GM23338 (cell line): ENCODE results near the gene KLHL6. TPM values are rescaled to one million over a fixed set of nuclear protein-coding genes. Genes with fewer than 3 reads are reported as not detected.

ENCODE experiments used
- ATAC-seq: fragments of 200-7000 bp; cut with Tn5 transposase; 3 replicates; pipeline ENCODE4 v1.9.1; 2020
- DNase-seq: peaks from one replicate; pipeline ENCODE4 v3.0.0-alpha.2; 2015; ENCODE audit warnings: low spot score
- H2AFZ ChIP-seq: fragments of 200-600 bp; sonication (generic); 2 replicates; pipeline ENCODE4 v1.8.0; 2016; ENCODE audit warnings: antibody characterized with exemption, mild to moderate bottlenecking, moderate library complexity
- H3F3A ChIP-seq: fragments of 200-600 bp; sonication (generic); replicated peaks from 2 replicates; pipeline ENCODE4 v1.8.0; 2017; ENCODE audit warnings: antibody characterized with exemption, mixed run types, low read depth
- H3K27ac ChIP-seq: fragments of 200-600 bp; sonication (generic); 2 replicates; pipeline ENCODE4 v1.6.1; 2016; ENCODE audit warnings: low read depth
- H3K27me3 ChIP-seq: fragments of 200-600 bp; sonication (generic); 2 replicates; pipeline ENCODE4 v1.8.0; 2016; ENCODE audit warnings: mild to moderate bottlenecking, mixed run types, moderate library complexity; ENCODE audit not compliant: insufficient read depth
- H3K36me3 ChIP-seq: fragments of 200-600 bp; sonication (generic); 2 replicates; pipeline ENCODE4 v1.8.0; 2016; ENCODE audit warnings: mild to moderate bottlenecking; ENCODE audit not compliant: insufficient read depth
- H3K4me1 ChIP-seq: fragments of 200-600 bp; sonication (generic); 2 replicates; pipeline ENCODE4 v1.8.0; 2016; ENCODE audit warnings: mild to moderate bottlenecking, moderate library complexity; ENCODE audit not compliant: insufficient read depth
- H3K4me2 ChIP-seq: fragments of 200-600 bp; sonication (generic); 2 replicates; pipeline ENCODE4 v1.7.1; 2017; ENCODE audit warnings: mixed run types
- H3K4me3 ChIP-seq: fragments of 200-600 bp; sonication (generic); 2 replicates; pipeline ENCODE4 v1.6.1; 2016; ENCODE audit warnings: mixed run types
- H3K79me2 ChIP-seq: fragments of 200-600 bp; sonication (generic); replicated peaks from 2 replicates; pipeline ENCODE4 v1.8.0; 2017; ENCODE audit warnings: mild to moderate bottlenecking; ENCODE audit not compliant: insufficient read depth
- H3K9me2 ChIP-seq: fragments of 200-600 bp; sonication (generic); 2 replicates; pipeline ENCODE4 v1.8.0; 2017; ENCODE audit not compliant: insufficient read depth
- H4K20me1 ChIP-seq: fragments of 200-600 bp; sonication (generic); replicated peaks from 2 replicates; pipeline ENCODE4 v1.8.0; 2017; ENCODE audit warnings: mild to moderate bottlenecking; ENCODE audit not compliant: insufficient read depth
- H3K27ac Mint-ChIP-seq: 2 replicates; pipeline ENCODE4 v1.8.0; 2020; ENCODE audit warnings: inconsistent platforms, mild to moderate bottlenecking, moderate library complexity, mixed read lengths
- H3K27me3 Mint-ChIP-seq: 3 replicates; pipeline ENCODE4 v1.8.0; 2022; ENCODE audit warnings: low read depth, mild to moderate bottlenecking, moderate library complexity, mixed read lengths, inconsistent platforms; ENCODE audit not compliant: insufficient read depth, poor library complexity
- H3K36me3 Mint-ChIP-seq: 3 replicates; pipeline ENCODE4 v1.8.0; 2021; ENCODE audit warnings: low read depth, mild to moderate bottlenecking, inconsistent platforms, moderate library complexity, mixed read lengths
- H3K4me1 Mint-ChIP-seq: 3 replicates; pipeline ENCODE4 v1.8.0; 2020; ENCODE audit warnings: mild to moderate bottlenecking, inconsistent platforms, mixed read lengths
- H3K4me3 Mint-ChIP-seq: 3 replicates; pipeline ENCODE4 v1.8.0; 2021; ENCODE audit warnings: moderate library complexity, mild to moderate bottlenecking, inconsistent platforms, mixed read lengths
- H3K9me3 Mint-ChIP-seq: 3 replicates; pipeline ENCODE4 v1.8.0; 2020; ENCODE audit warnings: moderate library complexity, mild to moderate bottlenecking, inconsistent platforms, mixed read lengths
- CREB1 ChIP-seq: fragments of 250-450 bp; sonication (Bioruptor Pico); IDR thresholded peaks from 2 replicates; pipeline ENCODE4 v1.5.0; 2020; ENCODE audit warnings: low read depth, mild to moderate bottlenecking, moderate library complexity
- CTCF ChIP-seq, 2 experiments: fragments of 200-600 bp in 1 of 2; sonication (generic) in 1 of 2; conservative IDR thresholded peaks; 2 replicates each; pipeline versions ENCODE4 v1.5.1 to v1.6.1; 2016 to 2017; ENCODE audit warnings: antibody characterized with exemption in 2 of 2, low read depth in 2 of 2, mild to moderate bottlenecking in 2 of 2, moderate library complexity in 1 of 2
- ETS1 ChIP-seq: IDR thresholded peaks from 2 replicates; pipeline ENCODE4 v1.6.1; 2016; ENCODE audit warnings: antibody characterized with exemption
- EZH2 ChIP-seq: fragments of 200-600 bp; sonication (generic); IDR thresholded peaks from one replicate; pipeline ENCODE4 v1.8.0; 2017; ENCODE audit warnings: antibody characterized with exemption, mild to moderate bottlenecking, low read depth; ENCODE audit not compliant: unreplicated experiment
- EZH2phosphoT487 ChIP-seq: fragments of 200-600 bp; sonication (generic); IDR thresholded peaks from one replicate; pipeline ENCODE4 v1.8.1; 2018; ENCODE audit warnings: antibody characterized with exemption; ENCODE audit not compliant: unreplicated experiment
- JUNB ChIP-seq: IDR thresholded peaks from one replicate; pipeline ENCODE4 v1.6.1; 2016; ENCODE audit warnings: antibody characterized with exemption; ENCODE audit not compliant: unreplicated experiment
- NANOG ChIP-seq: IDR thresholded peaks from 2 replicates; pipeline ENCODE4 v1.6.1; 2016; ENCODE audit warnings: antibody characterized with exemption, borderline replicate concordance
- POLR2AphosphoS5 ChIP-seq: IDR thresholded peaks from 2 replicates; pipeline ENCODE4 v1.6.1; 2016; ENCODE audit warnings: antibody characterized with exemption, low read depth
- REST ChIP-seq: IDR thresholded peaks from one replicate; pipeline ENCODE4 v1.6.1; 2018; ENCODE audit warnings: antibody characterized with exemption; ENCODE audit not compliant: unreplicated experiment
- ZNF114 ChIP-seq: fragments of 250-450 bp; sonication (Bioruptor Pico); IDR thresholded peaks from 2 replicates; pipeline ENCODE4 v1.5.0; 2020; ENCODE audit warnings: mild to moderate bottlenecking, moderate library complexity
- ZNF331 ChIP-seq: fragments of 250-450 bp; sonication (Bioruptor Pico); IDR thresholded peaks from 2 replicates; pipeline ENCODE4 v1.5.0; 2020; ENCODE audit warnings: low read depth, mild to moderate bottlenecking, moderate library complexity
- ZNF462 ChIP-seq: fragments of 250-450 bp; sonication (Bioruptor Pico); IDR thresholded peaks from 2 replicates; pipeline ENCODE4 v1.5.0; 2020; ENCODE audit warnings: mild to moderate bottlenecking, moderate library complexity
- polyA plus RNA-seq: library from polyadenylated mRNA; unstranded; fragments of >200 nt; fragmentation: Nextera tagmentation; extraction: Ambion mirVana; gene quantifications from 2 replicates; pipeline ENCODE4 v1.2.1, GENCODE V29; 2016
- total RNA-seq: library from RNA; depleted of rRNA; stranded (reverse); fragments of >200 nt; shearing (Covaris generic); gene quantifications from 2 replicates; pipeline ENCODE4 v1.2.3, GENCODE V29; 2014

KLHL6 gene
- total and polyA plus RNA-seq, 2 experiments from 2014 or later: not detected

- Histone ChIP-seq H3K79me2 (no peaks in the 10 kb centered on the region), H3K36me3 (no peaks in the 10 kb centered on the region), H3K4me3 (no peak overlapping the region), H2AFZ (peak overlapping the region; percentile 43; the same call in 1 of the 2 replicates), H3K4me1 (no peaks in the 10 kb centered on the region), H3F3A (no peaks in the 10 kb centered on the region), H3K27me3 (no peaks in the 10 kb centered on the region), H4K20me1 (no peaks in the 10 kb centered on the region), H3K4me2 (no peak overlapping the region), H3K27ac (no peak overlapping the region), H3K9me2 (no peaks in the 10 kb centered on the region)
- no peaks in the 10 kb centered on the region; the same call in 2 of the 3 replicates for H3K36me3 Mint-ChIP-seq
- peaks cover 3% of the 10 kb centered on the region for H3K27me3 Mint-ChIP-seq
- no peaks in the 10 kb centered on the region for H3K4me1 Mint-ChIP-seq
- H3K4me3 Mint-ChIP-seq: no peak overlapping the region
- no peak for DNase-seq
- no peak for ATAC-seq
- TF ChIP-seq ZNF331 (CRISPR knock-in tag): no peak
- TF ChIP-seq EZH2phosphoT487: no peak
- no peak for TF ChIP-seq NANOG
- TF ChIP-seq ETS1: no peak
- TF ChIP-seq ZNF462: no peak
- TF ChIP-seq CREB1 (CRISPR knock-in tag): no peak
- no peak for TF ChIP-seq ZNF114 (CRISPR knock-in tag)
- TF ChIP-seq REST: no peak
- TF ChIP-seq POLR2AphosphoS5: no peak
- TF ChIP-seq JUNB: no peak
- no peak for TF ChIP-seq EZH2
- no peak for TF ChIP-seq CTCF (conservative IDR thresholded peaks at IDR 0.05; ENCODE audit: low read depth in 2 of 2)
- H3K9me3 Mint-ChIP-seq: no peaks in the 10 kb centered on the region
- no peak overlapping the region for H3K27ac Mint-ChIP-seq
Observed at GRCh38 chr3:183507551-183507950, 48.0 kb downstream of the KLHL6 start.
